ENCODE results near the gene TNRC18. TPM values are rescaled to one million over a fixed set of nuclear protein-coding genes. Genes with fewer than 3 reads are reported as not detected.

Gene TNRC18
- total and polyA plus RNA-seq, 2 of the 8 experiments (the other 6 are each of a cell fraction or from before 2014, with no cell fraction given) = 1.7 to 8.6 TPM

DNA sequence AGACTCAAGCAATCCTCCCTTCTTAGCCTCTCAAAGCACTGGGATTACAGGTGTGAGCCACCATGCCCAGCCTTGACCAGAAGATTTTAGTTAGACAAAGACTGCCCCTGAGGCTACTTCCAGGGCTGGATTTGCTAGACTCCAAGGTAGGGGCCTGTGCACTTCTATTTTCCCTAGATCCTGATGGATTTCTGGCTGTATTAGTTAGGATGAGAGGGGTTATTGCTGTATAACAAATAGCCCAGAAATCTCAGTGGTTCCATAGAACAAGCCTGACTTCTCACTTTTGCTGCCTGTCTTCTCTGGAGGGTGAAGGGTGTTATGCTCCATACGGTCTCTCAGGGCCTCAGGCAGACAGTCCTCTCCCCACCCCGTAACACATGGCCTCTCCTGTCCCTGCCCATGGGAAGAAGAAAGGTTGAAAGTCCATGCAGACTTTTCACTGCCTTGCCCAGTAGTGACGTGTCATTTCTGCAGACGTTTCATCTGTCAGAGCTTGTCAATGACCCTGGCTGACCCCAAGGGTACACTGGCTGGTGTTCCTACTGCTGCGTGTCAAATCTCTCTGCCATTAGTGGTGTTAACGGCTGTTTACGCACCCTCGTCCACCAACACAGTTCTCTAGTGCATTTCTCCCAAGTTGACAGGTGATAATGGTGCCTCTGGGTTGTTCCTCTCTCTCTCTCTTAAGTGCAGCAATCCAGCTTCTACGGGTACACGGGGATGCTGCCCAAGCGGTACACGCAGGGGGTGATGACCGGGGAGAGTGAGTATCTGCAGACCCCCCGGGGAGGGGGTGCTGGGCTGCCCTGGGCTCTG lies 129.3 kb downstream of the TNRC18 start:
- H3K9me3 ChIP-seq (ENCODE audit: insufficient read depth in 2 of 2, low read depth in 1 of 2, low read length in 1 of 2) = no peaks in the 10 kb centered on the region
- TF ChIP-seq BCL11A (IDR thresholded peaks at IDR 0.05; ENCODE audit: low read depth in 2 of 2, low read length in 2 of 2) (no peak), CREB1 (IDR thresholded peaks at IDR 0.05) (no peak), RFX5 (IDR thresholded peaks at IDR 0.05; ENCODE audit: borderline replicate concordance, low read depth, low read length) (no peak), SRF (IDR thresholded peaks at IDR 0.05; ENCODE audit: low read depth, low read length) (no peak), HDAC6 (IDR thresholded peaks at IDR 0.05; ENCODE audit: low read depth, low read length) (no peak)
- TF ChIP-seq, protein P1, sequence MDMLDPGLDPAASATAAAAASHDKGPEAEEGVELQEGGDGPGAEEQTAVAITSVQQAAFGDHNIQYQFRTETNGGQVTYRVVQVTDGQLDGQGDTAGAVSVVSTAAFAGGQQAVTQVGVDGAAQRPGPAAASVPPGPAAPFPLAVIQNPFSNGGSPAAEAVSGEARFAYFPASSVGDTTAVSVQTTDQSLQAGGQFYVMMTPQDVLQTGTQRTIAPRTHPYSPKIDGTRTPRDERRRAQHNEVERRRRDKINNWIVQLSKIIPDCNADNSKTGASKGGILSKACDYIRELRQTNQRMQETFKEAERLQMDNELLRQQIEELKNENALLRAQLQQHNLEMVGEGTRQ (IDR thresholded peaks at IDR 0.05; ENCODE audit: low read length) = no peak
- H2BK20ac ChIP-seq (ENCODE audit: low read length) = no peak overlapping the region
- ChIA-PET POLR2A (ENCODE audit: partially characterized antibody) (interaction anchor here (1.0 to 2.0 kb wide), 3 partner anchors 9 to 135 kb away, joined by 3 to 10 read pairs (median 3); no protein-coding TSS in a partner anchor), CTCF (ENCODE audit: partially characterized antibody) (interaction anchor here (0.5 to 2.8 kb wide), 3 partner anchors 9 to 139 kb away, joined by 3 to 11 read pairs (median 4); no protein-coding TSS in a partner anchor)
- no peak overlapping the region for H3K18ac ChIP-seq (ENCODE audit: extremely low read depth, low read length)
- H2BK12ac ChIP-seq (ENCODE audit: low read depth, low read length) = no peak overlapping the region
- H3K4ac ChIP-seq (replicated peaks; ENCODE audit: insufficient read length, low read depth, low read length) = no peak overlapping the region
- no peak overlapping the region for H4K91ac ChIP-seq (replicated peaks; ENCODE audit: insufficient read length, low read length)
- no peak overlapping the region for H2AK5ac ChIP-seq (ENCODE audit: low read depth, low read length)
- no peaks in the 10 kb centered on the region for H3K79me1 ChIP-seq (ENCODE audit: low read depth, low read length)
- no peak overlapping the region for H2BK15ac ChIP-seq (ENCODE audit: low read length)
- no peak overlapping the region for H3K14ac ChIP-seq (ENCODE audit: insufficient read length)
- no peak overlapping the region for H3K56ac ChIP-seq (replicated peaks; ENCODE audit: insufficient read length, low read depth, low read length)
- no peak overlapping the region for H3K27ac ChIP-seq (ENCODE audit: low read depth, low read length)
- H2BK5ac ChIP-seq (ENCODE audit: low read depth, low read length) = no peak overlapping the region
- H4K5ac ChIP-seq (ENCODE audit: insufficient read length, low read depth, low read length) = no peak overlapping the region
- H3K23ac ChIP-seq (ENCODE audit: insufficient read length) = no peak overlapping the region
- no peaks in the 10 kb centered on the region for H3K79me2 ChIP-seq (ENCODE audit: control insufficient read depth in 1 of 2, insufficient read depth in 2 of 2, low read length in 2 of 2)
- H3K36me3 ChIP-seq (ENCODE audit: control insufficient read depth in 2 of 4, insufficient read depth in 4 of 4, low read length in 3 of 4) = no peaks in the 10 kb centered on the region
- no peak overlapping the region for H3K4me3 ChIP-seq (ENCODE audit: extremely low read depth in 1 of 4, insufficient read depth in 2 of 4, low read depth in 3 of 4, low read length in 4 of 4)
- no peak overlapping the region for H2BK120ac ChIP-seq (replicated peaks; ENCODE audit: low read depth, low read length)
- H3K4me2 ChIP-seq (ENCODE audit: insufficient read depth in 1 of 2, low read depth in 2 of 2, low read length in 2 of 2) = no peak overlapping the region
- peaks cover 8% of the 10 kb centered on the region; the same call in 1 of the 2 replicates for H3K23me2 ChIP-seq (ENCODE audit: low read depth, low read length)
- H3K27me3 ChIP-seq (replicated peaks in 1 of 4; ENCODE audit: control insufficient read depth in 3 of 4, extremely low read depth in 1 of 4, insufficient read depth in 3 of 4, low read length in 3 of 4) = peaks cover 0 to 12% (median 5%) of the 10 kb centered on the region in 4 experiments; a peak in 2 of 7 replicates
- FAIRE-seq (no peak), DNase-seq (ENCODE audit: low read depth in 1 of 2, low spot score in 2 of 2) (no peak)
- H3K4me1 ChIP-seq (replicated peaks in 1 of 4; ENCODE audit: control insufficient read depth in 3 of 4, insufficient read depth in 4 of 4, low read length in 3 of 4) = peaks cover 0 to 13% (median 3%) of the 10 kb centered on the region in 4 experiments; a peak in 3 of 7 replicates
- H4K8ac ChIP-seq (ENCODE audit: extremely low read depth, insufficient read depth, low read length) = no peak overlapping the region
- 88% methylated on average over 14 of the region's 14 CpGs; no CpG with 5 or more reads in 1 of the 2 experiments for WGBS, 2 experiments (ENCODE audit: extremely low coverage in 1 of 2, insufficient coverage in 1 of 2, insufficient read length in 1 of 2, insufficient replicate concordance in 2 of 2, low coverage in 1 of 2, low lambda C conversion rate in 2 of 2, missing lambda C conversion rate in 1 of 2)
- H3K9ac ChIP-seq (replicated peaks in 1 of 4; ENCODE audit: extremely low read depth in 1 of 4, low read depth in 3 of 4, low read length in 3 of 4) = no peak overlapping the region
- no peak overlapping the region for H2AFZ ChIP-seq (ENCODE audit: low read length)
- H4K20me1 ChIP-seq (replicated peaks in 1 of 2; ENCODE audit: control insufficient read depth in 1 of 2, insufficient read depth in 2 of 2, low read length in 2 of 2) = no peaks in the 10 kb centered on the region
